B cell (primary cell): ENCODE data around the gene ZC3HAV1L. TPM values are rescaled to one million over a fixed set of nuclear protein-coding genes. Genes with fewer than 3 reads are reported as not detected.
A peak's percentile ranks its signal among the peaks of the same experiment; 100 is the strongest.

Experiments used
- ATAC-seq: fragments of 200-7000 bp; cut with Tn5 transposase; one replicate; pipeline ENCODE4 v1.10.0; 2021; ENCODE audit warnings: low read depth, mild to moderate bottlenecking, moderate number of reproducible peaks, moderate library complexity
- CTCF ChIA-PET: fragments of 350-600 bp; sonication (Branson Sonifier 250); formaldehyde crosslinking; loops from one replicate; lab custom pipeline; 2021; ENCODE audit warnings: antibody characterized with exemption, inconsistent platforms; lab: Charles Lee
- POLR2A ChIA-PET: fragments of 350-600 bp; sonication (Branson Sonifier 250); formaldehyde crosslinking; loops from one replicate; lab custom pipeline; 2021; ENCODE audit warnings: antibody characterized with exemption; lab: Charles Lee
- DNase-seq: peaks from one replicate; pipeline ENCODE4 v3.0.0; 2013
- H2AFZ ChIP-seq: 2 replicates; pipeline ENCODE4 v1.6.1; 2012; ENCODE audit warnings: mild to moderate bottlenecking, low read depth, low read length; ENCODE audit not compliant: insufficient read depth, poor library complexity, severe bottlenecking
- H3K27ac ChIP-seq, 2 donors: 1 replicate in 1 of 2; 2 replicates in 1 of 2; pipeline ENCODE4 v1.5.1; 2012 to 2013; ENCODE audit warnings: low read length in 2 of 2, mild to moderate bottlenecking in 2 of 2, moderate library complexity in 1 of 2
- H3K27me3 ChIP-seq, 4 experiments: fragments of 200-600 bp in 1 of 4; sonication (generic) in 1 of 4; replicated peaks in 1 of 4; 1 replicate in 2 of 4; 2 replicates in 2 of 4; pipeline versions ENCODE4 v1.6.1 to v1.7.0; 2013 to 2016; ENCODE audit warnings: low read length in 3 of 4, mild to moderate bottlenecking in 2 of 4, mixed read lengths in 1 of 4, moderate library complexity in 1 of 4; ENCODE audit not compliant: insufficient read depth in 4 of 4, control insufficient read depth in 3 of 4; ENCODE audit errors: control extremely low read depth in 1 of 4
- H3K36me3 ChIP-seq, 2 experiments: replicated peaks in 1 of 2; 1 replicate in 1 of 2; 2 replicates in 1 of 2; pipeline versions ENCODE4 v1.6.1 to v1.7.1; 2013; ENCODE audit warnings: low read length in 1 of 2; ENCODE audit not compliant: insufficient read depth in 2 of 2, control insufficient read depth in 1 of 2; ENCODE audit errors: control extremely low read depth in 1 of 2, extremely low read depth in 1 of 2
- H3K4me1 ChIP-seq, 2 donors: fragments of 200-600 bp in 1 of 2; sonication (generic) in 1 of 2; 1 replicate in 1 of 2; 2 replicates in 1 of 2; pipeline versions ENCODE4 v1.5.1 to v1.6.1; 2013 to 2017; ENCODE audit warnings: low read length in 2 of 2; ENCODE audit not compliant: control insufficient read depth in 2 of 2, insufficient read depth in 2 of 2
- H3K4me2 ChIP-seq: replicated peaks from 2 replicates; pipeline ENCODE3; 2012; ENCODE audit warnings: mild to moderate bottlenecking, low read depth, low read length; ENCODE audit not compliant: poor library complexity, severe bottlenecking
- H3K4me3 ChIP-seq, 5 experiments: fragments of 200-600 bp in 1 of 5; sonication (generic) in 1 of 5; 1 replicate in 3 of 5; 2 replicates in 2 of 5; pipeline versions ENCODE4 v1.5.1 to v1.7.0; 2011 to 2016; ENCODE audit warnings: low read length in 4 of 5, mild to moderate bottlenecking in 4 of 5, low read depth in 2 of 5, control low read depth in 1 of 5, moderate library complexity in 1 of 5; ENCODE audit not compliant: insufficient read depth in 1 of 5; ENCODE audit errors: control extremely low read depth in 1 of 5, extremely low read depth in 1 of 5
- H3K79me2 ChIP-seq: fragments of 200-600 bp; sonication (generic); one replicate; pipeline ENCODE4 v1.6.0; 2016; ENCODE audit warnings: low read length; ENCODE audit not compliant: control insufficient read depth, insufficient read depth
- H3K9ac ChIP-seq: fragments of 200-600 bp; sonication (generic); 2 replicates; pipeline ENCODE4 v1.6.1; 2017; ENCODE audit warnings: mild to moderate bottlenecking, low read length, moderate library complexity
- H3K9me3 ChIP-seq, 3 donors: one replicate each; pipeline versions ENCODE4 v1.6.1 to v1.7.1; 2013; ENCODE audit warnings: low read length in 2 of 3; ENCODE audit not compliant: control insufficient read depth in 2 of 3, insufficient read depth in 1 of 3; ENCODE audit errors: control extremely low read depth in 1 of 3
- H4K20me1 ChIP-seq: 2 replicates; pipeline ENCODE4 v1.6.0; 2012; ENCODE audit warnings: mild to moderate bottlenecking, low read length; ENCODE audit not compliant: insufficient read depth, control insufficient read depth, poor library complexity, severe bottlenecking
- H3K27ac Mint-ChIP-seq: one replicate; pipeline ENCODE4 v1.8.0; 2021; ENCODE audit warnings: mixed read lengths
- H3K27me3 Mint-ChIP-seq: one replicate; pipeline ENCODE4 v1.8.0; 2021; ENCODE audit warnings: mixed read lengths
- H3K4me1 Mint-ChIP-seq: one replicate; pipeline ENCODE4 v1.8.0; 2021; ENCODE audit warnings: mixed read lengths
- H3K4me3 Mint-ChIP-seq: one replicate; pipeline ENCODE4 v1.8.0; 2021; ENCODE audit warnings: mixed read lengths
- H3K9me3 Mint-ChIP-seq: one replicate; pipeline ENCODE4 v1.8.0; 2022; ENCODE audit warnings: mixed read lengths; ENCODE audit not compliant: insufficient read depth
- CTCF ChIP-seq: fragments of 200-600 bp; IDR thresholded peaks from one replicate; pipeline ENCODE4 v1.8.0; 2022; ENCODE audit warnings: antibody characterized with exemption, mild to moderate bottlenecking
- EZH2 ChIP-seq: IDR thresholded peaks from 2 replicates; pipeline ENCODE4 v1.6.1; 2012; ENCODE audit warnings: borderline replicate concordance, low read depth, mild to moderate bottlenecking, moderate library complexity, low read length; ENCODE audit not compliant: insufficient read depth, poor library complexity, severe bottlenecking
- WGBS: methylation state at CpG from one replicate; pipeline ENCODE4 v1.1.5; 2013; ENCODE audit warnings: missing lambda C conversion rate; ENCODE audit not compliant: insufficient coverage; 5-methylcytosine and 5-hydroxymethylcytosine counted together
- intact Hi-C: fragments of 100-400 bp; cut with micrococcal nuclease; formaldehyde crosslinking; loops from one replicate; pipeline ENCODE4 v1.10.0; 2022
- polyA plus RNA-seq: library from polyadenylated mRNA; depleted of rRNA; stranded (reverse); fragments of >200 nt; gene quantifications from 2 replicates; pipeline ENCODE4 v1.2.3, GENCODE V29; 2012
- total RNA-seq, 2 donors: library from RNA; stranded (reverse); fragments of 120-200 nt in 1 of 2; gene quantifications; 1 replicate in 1 of 2; 2 replicates in 1 of 2; pipeline versions ENCODE4 v1.2.3 to v1.2.4, GENCODE V29; 2013 to 2022

ZC3HAV1L gene
- total and polyA plus RNA-seq, 2 donors (not counting 1 experiment from before 2014, with no cell fraction given), result 0.82 to 1.8 TPM

DNA sequence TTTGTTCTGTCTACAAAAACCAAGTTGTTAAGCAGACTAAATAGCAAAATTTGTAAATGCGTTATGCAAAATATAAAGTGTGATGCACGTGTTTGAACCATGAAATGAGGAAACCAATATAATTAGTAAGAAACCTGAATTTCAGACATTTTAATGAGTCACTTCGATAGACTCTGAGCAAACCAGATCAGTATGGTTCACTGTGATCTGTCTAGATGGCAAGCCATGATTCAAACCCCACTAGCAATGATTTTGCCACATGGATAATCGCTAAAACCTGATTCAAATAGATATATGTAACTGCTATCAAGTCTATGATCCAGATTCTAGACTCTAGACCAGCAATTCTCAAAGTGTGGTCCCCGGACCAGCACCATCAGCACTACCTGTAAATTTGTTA lies 48.9 kb upstream of the ZC3HAV1L start:
- Histone ChIP-seq H3K36me3 (peaks cover 4 to 96% of the 10 kb centered on the region in 2 experiments), H3K4me1 (no peaks in the 10 kb centered on the region), H3K27ac (no peak overlapping the region), H3K9ac (no peak overlapping the region), H3K4me3 (no peak overlapping the region), H3K9me3 (peaks cover 0 to 8% (median 6%) of the 10 kb centered on the region in 3 donors), H4K20me1 (peaks cover 95% of the 10 kb centered on the region), H2AFZ (no peak overlapping the region), H3K4me2 (no peak overlapping the region), H3K79me2 (peaks cover 100% of the 10 kb centered on the region), H3K27me3 (no peaks in the 10 kb centered on the region)
- Mint-ChIP-seq H3K4me1 (peaks cover 39% of the 10 kb centered on the region), H3K4me3 (no peak overlapping the region), H3K27me3 (no peaks in the 10 kb centered on the region), H3K9me3 (peaks cover 6% of the 10 kb centered on the region), H3K27ac (no peak overlapping the region)
- WGBS, result 86% methylated on average over 1 of the region's 5 CpGs
- ATAC-seq, result no peak
- intact Hi-C loops, result no loop called here
- no peak for TF ChIP-seq EZH2
- TF ChIP-seq CTCF, result no peak
- POLR2A ChIA-PET, result interaction anchor here (1.5 kb wide), 1 partner anchor 9 kb away, joined by 3 read pairs; no protein-coding TSS in a partner anchor
- CTCF ChIA-PET, result interaction anchor here (3.0 to 4.0 kb wide), 2 partner anchors 10 kb away, joined by 12 to 15 read pairs; no protein-coding TSS in a partner anchor
- no peak for DNase-seq

GRCh38 chr7:139081584-139081983 lies 45.7 kb upstream of the ZC3HAV1L start:
- Histone ChIP-seq H3K9ac (no peak overlapping the region), H3K4me1 (no peaks in the 10 kb centered on the region), H3K9me3 (peaks cover 0 to 2% (median 2%) of the 10 kb centered on the region in 3 donors), H3K4me3 (no peak overlapping the region), H4K20me1 (peaks cover 92% of the 10 kb centered on the region), H3K27ac (no peak overlapping the region), H3K79me2 (peaks cover 100% of the 10 kb centered on the region), H3K27me3 (no peaks in the 10 kb centered on the region), H3K4me2 (no peak overlapping the region), H2AFZ (no peak overlapping the region), H3K36me3 (peaks cover 0 to 97% of the 10 kb centered on the region in 2 experiments)
- H3K4me3 Mint-ChIP-seq, result no peak overlapping the region
- intact Hi-C loops, result no loop called here
- POLR2A ChIA-PET, result interaction anchor here (0.6 kb wide), 1 partner anchor 23 kb away, joined by 3 read pairs; no protein-coding TSS in a partner anchor
- ATAC-seq (no peak), DNase-seq (no peak)
- no peaks in the 10 kb centered on the region for H3K27me3 Mint-ChIP-seq
- H3K4me1 Mint-ChIP-seq, result peaks cover 28% of the 10 kb centered on the region
- peak overlapping the region; percentile 50 for H3K27ac Mint-ChIP-seq
- CTCF ChIA-PET, result interaction anchor here (0.8 kb wide), 1 partner anchor 13 kb away, joined by 3 read pairs; no protein-coding TSS in a partner anchor
- TF ChIP-seq EZH2 (no peak), CTCF (no peak)
- peaks cover 2% of the 10 kb centered on the region for H3K9me3 Mint-ChIP-seq
